Progenitor cell of endocrine pancreas (in vitro differentiated cells): ENCODE data around the gene MTPN. TPM values are rescaled to one million over a fixed set of nuclear protein-coding genes. Genes with fewer than 3 reads are reported as not detected.

Experiments used
- DNase-seq: peaks from one replicate; pipeline ENCODE4 v3.0.0; 2021; ENCODE audit warnings: low spot score; ENCODE audit not compliant: unreplicated experiment
- H3K27ac Mint-ChIP-seq: 2 replicates; pipeline ENCODE4 v1.8.0; 2021; ENCODE audit warnings: mild to moderate bottlenecking, moderate library complexity, mixed read lengths
- H3K27me3 Mint-ChIP-seq: 2 replicates; pipeline ENCODE4 v1.8.0; 2021; ENCODE audit warnings: mixed read lengths
- H3K36me3 Mint-ChIP-seq: 2 replicates; pipeline ENCODE4 v1.8.0; 2022; ENCODE audit warnings: mixed read lengths; ENCODE audit not compliant: insufficient read depth
- H3K4me1 Mint-ChIP-seq: 2 replicates; pipeline ENCODE4 v1.8.0; 2021; ENCODE audit warnings: low read depth, mixed read lengths
- H3K4me3 Mint-ChIP-seq: 2 replicates; pipeline ENCODE4 v1.8.0; 2021; ENCODE audit warnings: low read depth, mild to moderate bottlenecking, moderate library complexity, mixed read lengths
- H3K9me3 Mint-ChIP-seq: 2 replicates; pipeline ENCODE4 v1.8.0; 2021; ENCODE audit warnings: low read depth, mixed read lengths
- total RNA-seq: library from RNA; stranded (reverse); gene quantifications from 2 replicates; pipeline ENCODE4 v1.2.1, GENCODE V29; 2021
- TF ChIP-seq, protein P1 (sequence below): fragments of 200-600 bp; sonication (generic); IDR thresholded peaks from one replicate; pipeline ENCODE4 v1.5.0; 2021; ENCODE audit warnings: antibody characterized with exemption, mild to moderate bottlenecking; ENCODE audit not compliant: unreplicated experiment

Gene MTPN
- total RNA-seq, 1 donor from 2014 or later: 91.6 TPM

DNA sequence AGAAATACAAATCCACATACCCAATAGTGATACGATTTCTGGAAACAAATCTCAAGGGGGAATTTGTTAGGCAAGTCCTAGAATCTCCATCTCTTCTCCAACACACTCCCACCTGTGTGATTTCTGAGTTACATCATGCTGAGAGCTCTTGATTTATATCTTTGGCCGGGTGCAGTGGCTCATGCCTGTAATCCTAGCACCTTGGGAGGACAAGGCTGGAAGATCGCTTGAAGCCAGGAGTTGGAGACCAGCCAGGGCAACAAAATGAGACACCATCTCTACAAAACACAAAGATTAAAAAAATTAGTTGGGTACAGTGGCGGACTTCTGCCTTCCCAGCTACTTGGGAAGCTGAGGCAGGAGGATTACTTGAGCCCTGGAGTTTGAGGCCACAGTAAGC is 1.5 kb upstream of the MTPN start:
- Mint-ChIP-seq H3K36me3 (peaks cover 2% of the 10 kb centered on the region), H3K9me3 (peaks cover 4% of the 10 kb centered on the region), H3K27ac (no peak overlapping the region), H3K4me3 (no peak overlapping the region), H3K4me1 (peaks cover 18% of the 10 kb centered on the region), H3K27me3 (no peaks in the 10 kb centered on the region)
- TF ChIP-seq, protein P1, sequence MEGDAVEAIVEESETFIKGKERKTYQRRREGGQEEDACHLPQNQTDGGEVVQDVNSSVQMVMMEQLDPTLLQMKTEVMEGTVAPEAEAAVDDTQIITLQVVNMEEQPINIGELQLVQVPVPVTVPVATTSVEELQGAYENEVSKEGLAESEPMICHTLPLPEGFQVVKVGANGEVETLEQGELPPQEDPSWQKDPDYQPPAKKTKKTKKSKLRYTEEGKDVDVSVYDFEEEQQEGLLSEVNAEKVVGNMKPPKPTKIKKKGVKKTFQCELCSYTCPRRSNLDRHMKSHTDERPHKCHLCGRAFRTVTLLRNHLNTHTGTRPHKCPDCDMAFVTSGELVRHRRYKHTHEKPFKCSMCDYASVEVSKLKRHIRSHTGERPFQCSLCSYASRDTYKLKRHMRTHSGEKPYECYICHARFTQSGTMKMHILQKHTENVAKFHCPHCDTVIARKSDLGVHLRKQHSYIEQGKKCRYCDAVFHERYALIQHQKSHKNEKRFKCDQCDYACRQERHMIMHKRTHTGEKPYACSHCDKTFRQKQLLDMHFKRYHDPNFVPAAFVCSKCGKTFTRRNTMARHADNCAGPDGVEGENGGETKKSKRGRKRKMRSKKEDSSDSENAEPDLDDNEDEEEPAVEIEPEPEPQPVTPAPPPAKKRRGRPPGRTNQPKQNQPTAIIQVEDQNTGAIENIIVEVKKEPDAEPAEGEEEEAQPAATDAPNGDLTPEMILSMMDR: no peak
- no peak for DNase-seq

DNA sequence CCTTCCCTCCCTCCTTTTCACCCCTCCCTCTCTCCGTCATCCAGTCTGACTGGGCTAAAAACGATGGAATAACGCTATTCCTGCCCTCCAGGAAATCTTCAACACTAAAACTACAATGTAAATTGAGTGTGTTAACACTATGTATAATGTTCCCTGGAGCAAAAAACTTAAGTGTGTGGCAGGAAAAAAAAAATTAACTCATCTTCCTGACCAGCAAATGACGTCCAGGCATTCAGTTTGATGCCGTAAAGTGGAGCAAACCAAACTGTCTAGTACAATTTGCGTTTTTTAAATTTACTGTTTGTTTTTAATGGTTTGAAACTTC is 545 bp upstream of the MTPN start:
- peaks cover 2% of the 10 kb centered on the region for H3K36me3 Mint-ChIP-seq
- no peaks in the 10 kb centered on the region for H3K27me3 Mint-ChIP-seq
- H3K27ac Mint-ChIP-seq: peak overlapping the region; percentile 95
- TF ChIP-seq, protein P1: no peak
- peak overlapping the region; percentile 99 for H3K4me3 Mint-ChIP-seq
- DNase-seq: no peak
- H3K4me1 Mint-ChIP-seq: peaks cover 19% of the 10 kb centered on the region
- peaks cover 4% of the 10 kb centered on the region for H3K9me3 Mint-ChIP-seq

DNA sequence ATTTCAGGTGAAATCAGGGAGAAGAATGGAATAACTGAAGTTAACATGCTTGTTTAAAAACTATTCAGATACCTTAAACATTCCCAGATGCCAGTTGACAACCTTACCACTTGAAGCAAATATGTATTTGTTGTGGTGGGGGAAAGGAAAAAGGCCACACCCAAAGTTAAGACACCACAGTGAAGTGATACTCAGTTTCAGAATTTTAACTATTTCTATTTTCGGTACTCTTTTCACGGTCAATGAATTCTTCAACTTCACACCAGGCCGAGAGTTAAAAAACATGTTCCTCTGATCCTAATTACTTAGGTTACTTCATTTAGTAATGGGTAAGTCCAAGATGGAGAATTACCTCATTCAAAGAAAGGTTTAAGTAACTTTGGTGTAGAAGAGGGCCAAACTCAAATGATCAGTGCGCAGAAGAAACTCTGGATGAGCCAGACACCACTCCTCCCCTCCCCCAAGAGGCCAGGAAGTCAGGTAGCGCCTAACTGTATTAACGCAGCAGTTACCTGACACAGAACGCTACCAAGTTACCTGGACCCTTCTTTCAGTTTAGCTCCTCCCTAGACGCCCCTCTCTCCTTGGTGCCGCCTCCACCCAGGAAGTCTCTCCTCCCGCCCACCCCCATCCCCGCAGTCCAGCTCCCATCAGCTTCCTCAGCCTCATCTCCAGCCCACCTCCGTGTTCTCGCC is 700 bp downstream of the MTPN start:
- Mint-ChIP-seq H3K27me3 (no peaks in the 10 kb centered on the region), H3K4me1 (peaks cover 17% of the 10 kb centered on the region), H3K36me3 (peaks cover 2% of the 10 kb centered on the region), H3K27ac (peak overlapping the region; percentile 95), H3K9me3 (peaks cover 4% of the 10 kb centered on the region), H3K4me3 (peak overlapping the region; percentile 99)
- TF ChIP-seq, protein P1: no peak
- no peak for DNase-seq

DNA sequence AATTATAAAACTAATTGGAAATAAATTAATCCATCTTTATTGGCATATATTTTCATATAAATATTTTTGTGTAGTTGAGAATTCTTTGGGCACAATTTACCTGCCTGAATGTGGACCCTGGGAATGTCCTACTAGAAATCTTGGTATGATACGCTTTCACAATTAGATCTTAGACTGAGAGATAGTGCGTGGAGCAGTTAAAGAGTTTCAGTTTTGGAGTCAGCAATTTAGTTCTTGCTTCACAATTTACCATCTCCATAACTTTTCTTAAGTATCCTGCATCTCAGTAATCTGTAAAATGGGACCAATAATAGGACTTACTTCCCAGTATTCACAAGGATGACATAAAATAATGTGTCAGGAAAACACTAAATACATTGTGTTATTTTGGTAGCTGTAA is 2.0 kb downstream of the MTPN start:
- Mint-ChIP-seq H3K4me3 (no peak overlapping the region), H3K27ac (no peak overlapping the region), H3K36me3 (peaks cover 5% of the 10 kb centered on the region), H3K9me3 (peaks cover 4% of the 10 kb centered on the region), H3K27me3 (no peaks in the 10 kb centered on the region), H3K4me1 (peaks cover 17% of the 10 kb centered on the region)
- DNase-seq: no peak
- TF ChIP-seq, protein P1: no peak

DNA sequence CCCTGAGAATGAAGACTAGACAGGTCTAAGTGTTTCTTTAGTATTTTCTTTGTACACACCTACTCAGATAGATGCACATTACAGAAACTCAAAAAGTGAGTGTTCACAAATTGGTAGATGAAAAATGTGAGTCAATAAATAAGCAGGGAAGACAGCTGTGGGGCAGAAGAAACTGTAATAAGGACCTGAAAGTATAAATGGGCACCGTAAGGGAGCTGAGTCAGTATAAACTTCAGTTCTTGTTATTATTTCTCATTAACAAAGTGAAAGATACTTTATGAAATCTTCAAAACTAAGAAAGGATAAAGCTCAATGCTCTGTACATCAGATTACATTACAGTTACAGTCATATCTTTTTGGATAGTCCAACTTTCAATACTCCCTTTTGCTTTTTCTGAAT is 2.5 kb downstream of the MTPN start:
- TF ChIP-seq, protein P1: no peak
- Mint-ChIP-seq H3K9me3 (peaks cover 4% of the 10 kb centered on the region), H3K27ac (no peak overlapping the region), H3K4me1 (peaks cover 17% of the 10 kb centered on the region), H3K36me3 (peaks cover 7% of the 10 kb centered on the region), H3K4me3 (peak overlapping the region; percentile 47), H3K27me3 (no peaks in the 10 kb centered on the region)
- no peak for DNase-seq
